ENCODE results near the gene DIRAS3. TPM values are rescaled to one million over a fixed set of nuclear protein-coding genes. Genes with fewer than 3 reads are reported as not detected.

DIRAS3 gene
- total RNA-seq, 2 experiments from 2014 or later: not detected

GRCh38 chr1:68046885-68047658 is 3.4 kb downstream of the DIRAS3 start:
- ChIA-PET CTCF (ENCODE audit: unreplicated experiment) (no interaction called here), POLR2A (no interaction called here)
- Histone ChIP-seq H3K4me1 (ENCODE audit: insufficient read depth, low read length, poor library complexity, severe bottlenecking) (no peaks in the 10 kb centered on the region), H3K9me3 (ENCODE audit: low read length) (no peaks in the 10 kb centered on the region), H3K36me3 (ENCODE audit: insufficient read depth, low read length) (no peaks in the 10 kb centered on the region), H3K79me2 (ENCODE audit: insufficient read depth, low read depth, low read length) (no peaks in the 10 kb centered on the region), H3K4me3 (ENCODE audit: low read depth, low read length, poor library complexity, severe bottlenecking) (no peak overlapping the region), H3K27ac (ENCODE audit: low read depth, low read length, poor library complexity, severe bottlenecking) (no peak overlapping the region), H3K9me2 (ENCODE audit: insufficient read depth, low read length) (no peaks in the 10 kb centered on the region), H3K4me2 (ENCODE audit: low read length) (no peak overlapping the region), H4K20me1 (ENCODE audit: insufficient read depth, low read length) (no peaks in the 10 kb centered on the region), H2AFZ (ENCODE audit: low read length) (no peak overlapping the region)
- DNase-seq (ENCODE audit: low spot score): no peak
- TF ChIP-seq CTCF (conservative IDR thresholded peaks at IDR 0.05; ENCODE audit: low read length) (no peak), EZH2phosphoT487 (IDR thresholded peaks at IDR 0.05; ENCODE audit: borderline replicate concordance, low read depth, low read length) (no peak)
- BruUV-seq (replicated peaks): no TSS peak
- intact Hi-C loops (cut with micrococcal nuclease; ENCODE audit: unreplicated experiment): no loop called here

GRCh38 chr1:68046423-68046822 is 4.0 kb downstream of the DIRAS3 start:
- Histone ChIP-seq H3K9me2 (ENCODE audit: insufficient read depth, low read length) (no peaks in the 10 kb centered on the region), H4K20me1 (ENCODE audit: insufficient read depth, low read length) (no peaks in the 10 kb centered on the region), H3K27ac (ENCODE audit: low read depth, low read length, poor library complexity, severe bottlenecking) (no peak overlapping the region), H3K36me3 (ENCODE audit: insufficient read depth, low read length) (no peaks in the 10 kb centered on the region), H3K4me3 (ENCODE audit: low read depth, low read length, poor library complexity, severe bottlenecking) (no peak overlapping the region), H3K9me3 (ENCODE audit: low read length) (no peaks in the 10 kb centered on the region), H3K4me1 (ENCODE audit: insufficient read depth, low read length, poor library complexity, severe bottlenecking) (no peaks in the 10 kb centered on the region), H2AFZ (ENCODE audit: low read length) (no peak overlapping the region), H3K79me2 (ENCODE audit: insufficient read depth, low read depth, low read length) (no peaks in the 10 kb centered on the region), H3K4me2 (ENCODE audit: low read length) (no peak overlapping the region)
- no peak for DNase-seq (ENCODE audit: low spot score)
- ChIA-PET CTCF (ENCODE audit: unreplicated experiment) (no interaction called here), POLR2A (no interaction called here)
- TF ChIP-seq EZH2phosphoT487 (IDR thresholded peaks at IDR 0.05; ENCODE audit: borderline replicate concordance, low read depth, low read length): no peak
- TF ChIP-seq CTCF (conservative IDR thresholded peaks at IDR 0.05; ENCODE audit: low read length): no peak
- no TSS peak for BruUV-seq (replicated peaks)
- intact Hi-C loops (cut with micrococcal nuclease; ENCODE audit: unreplicated experiment): no loop called here

- TF ChIP-seq EZH2phosphoT487 (IDR thresholded peaks at IDR 0.05; ENCODE audit: borderline replicate concordance, low read depth, low read length) (no peak), CTCF (conservative IDR thresholded peaks at IDR 0.05; ENCODE audit: low read length) (no peak)
- H3K4me3 ChIP-seq (ENCODE audit: low read depth, low read length, poor library complexity, severe bottlenecking): no peak overlapping the region
- no peaks in the 10 kb centered on the region for H4K20me1 ChIP-seq (ENCODE audit: insufficient read depth, low read length)
- no peaks in the 10 kb centered on the region for H3K9me2 ChIP-seq (ENCODE audit: insufficient read depth, low read length)
- DNase-seq (ENCODE audit: low spot score): no peak
- no peaks in the 10 kb centered on the region for H3K9me3 ChIP-seq (ENCODE audit: low read length)
- no peak overlapping the region for H2AFZ ChIP-seq (ENCODE audit: low read length)
- no peak overlapping the region for H3K4me2 ChIP-seq (ENCODE audit: low read length)
- ChIA-PET CTCF (ENCODE audit: unreplicated experiment) (no interaction called here), POLR2A (no interaction called here)
- no peaks in the 10 kb centered on the region for H3K36me3 ChIP-seq (ENCODE audit: insufficient read depth, low read length)
- no TSS peak for BruUV-seq (replicated peaks)
- intact Hi-C loops (cut with micrococcal nuclease; ENCODE audit: unreplicated experiment): no loop called here
- no peaks in the 10 kb centered on the region for H3K4me1 ChIP-seq (ENCODE audit: insufficient read depth, low read length, poor library complexity, severe bottlenecking)
- H3K79me2 ChIP-seq (ENCODE audit: insufficient read depth, low read depth, low read length): no peaks in the 10 kb centered on the region
- H3K27ac ChIP-seq (ENCODE audit: low read depth, low read length, poor library complexity, severe bottlenecking): no peak overlapping the region
Observed at GRCh38 chr1:68045511-68046180, 4.8 kb downstream of the DIRAS3 start.

All from OCI-LY7 (cell line).